Tibial nerve (tissue), 4 donors: ENCODE measurements around the gene CDH4. TPM values are rescaled to one million over a fixed set of nuclear protein-coding genes. Genes with fewer than 3 reads are reported as not detected.

Experiments
- DNase-seq, 2 donors: peaks; one replicate each; pipeline ENCODE4 v3.0.0-alpha.2; 2019; ENCODE audit warnings: low spot score in 2 of 2
- H3K27ac ChIP-seq, 4 donors: fragments of 200-600 bp; sonication (generic) in 3 of 4; one replicate each; pipeline ENCODE4 v1.5.1; 2017 to 2019; ENCODE audit warnings: mild to moderate bottlenecking in 1 of 4
- H3K27me3 ChIP-seq, 2 donors: fragments of 200-600 bp; sonication (generic) in 1 of 2; one replicate each; pipeline versions ENCODE4 v1.5.1 to v1.6.0; 2017 to 2019
- H3K36me3 ChIP-seq, 3 donors: fragments of 200-600 bp; sonication (generic); one replicate each; pipeline ENCODE4 v1.5.1; 2018 to 2019
- H3K4me1 ChIP-seq, 4 donors: fragments of 200-600 bp; sonication (generic) in 3 of 4; one replicate each; pipeline ENCODE4 v1.5.1; 2017 to 2019
- H3K4me3 ChIP-seq, 4 donors: fragments of 200-600 bp; sonication (generic) in 3 of 4; one replicate each; pipeline ENCODE4 v1.5.1; 2017 to 2019; ENCODE audit warnings: mild to moderate bottlenecking in 1 of 4, moderate library complexity in 1 of 4
- H3K9me3 ChIP-seq, 4 donors: fragments of 200-600 bp; sonication (generic) in 3 of 4; one replicate each; pipeline ENCODE4 v1.5.1; 2017 to 2019
- CTCF ChIP-seq, 5 experiments: fragments of 200-600 bp in 3 of 5; fragments of 450-650 bp in 2 of 5; sonication (generic) in 3 of 5; IDR thresholded peaks; one replicate each; pipeline ENCODE4 v1.5.1; 2016 to 2019; ENCODE audit warnings: antibody characterized with exemption in 5 of 5, mild to moderate bottlenecking in 3 of 5, moderate library complexity in 2 of 5
- EP300 ChIP-seq, 2 donors: sonication (generic); formaldehyde crosslinking; IDR thresholded peaks; one replicate each; pipeline ENCODE4 v1.6.1; 2017; ENCODE audit warnings: antibody characterized with exemption in 2 of 2, mild to moderate bottlenecking in 1 of 2
- POLR2A ChIP-seq, 2 donors: fragments of 450-650 bp; IDR thresholded peaks; one replicate each; pipeline ENCODE4 v1.6.1; 2017; ENCODE audit warnings: antibody characterized with exemption in 2 of 2, mild to moderate bottlenecking in 2 of 2, moderate library complexity in 2 of 2
- WGBS, 2 donors: methylation state at CpG; one replicate each; pipeline ENCODE4 v1.1.5; 2018; 5-methylcytosine and 5-hydroxymethylcytosine counted together
- total RNA-seq, 4 donors: library from RNA; depleted of rRNA; stranded (reverse); fragments of >200 nt; gene quantifications; one replicate each; pipeline ENCODE4 v1.1.0, GENCODE V29; 2016

CDH4 gene
- total RNA-seq, 4 donors from 2014 or later, result 0.78 to 2.3 (median 1.0) TPM

GRCh38 chr20:61667056-61667792 lies 415.2 kb downstream of the CDH4 start:
- 88% methylated on average over 19 to 20 of the region's 20 CpGs for WGBS, 2 donors
- no peak for DNase-seq
- no peaks in the 10 kb centered on the region for H3K36me3 ChIP-seq
- H3K27me3 ChIP-seq, result no peaks in the 10 kb centered on the region
- H3K4me1 ChIP-seq, result no peaks in the 10 kb centered on the region
- peaks cover 0 to 3% (median 0%) of the 10 kb centered on the region in 4 donors for H3K9me3 ChIP-seq
- no peak overlapping the region for H3K27ac ChIP-seq
- no peak for TF ChIP-seq EP300 (IDR thresholded peaks at IDR 0.05)
- TF ChIP-seq POLR2A (IDR thresholded peaks at IDR 0.05), result no peak
- no peak for TF ChIP-seq CTCF (IDR thresholded peaks at IDR 0.05)
- H3K4me3 ChIP-seq, result no peak overlapping the region

GRCh38 chr20:61668065-61668650 lies 416.1 kb downstream of the CDH4 start:
- no peaks in the 10 kb centered on the region for H3K36me3 ChIP-seq
- H3K4me1 ChIP-seq, result no peaks in the 10 kb centered on the region
- WGBS, 2 donors, result 52 to 67% methylated on average over 6 to 9 of the region's 9 CpGs
- no peaks in the 10 kb centered on the region for H3K27me3 ChIP-seq
- H3K9me3 ChIP-seq, result peaks cover 0 to 3% (median 0%) of the 10 kb centered on the region in 4 donors
- H3K27ac ChIP-seq, result no peak overlapping the region
- H3K4me3 ChIP-seq, result no peak overlapping the region
- TF ChIP-seq CTCF (IDR thresholded peaks at IDR 0.05), result no peak
- TF ChIP-seq POLR2A (IDR thresholded peaks at IDR 0.05), result no peak
- no peak for TF ChIP-seq EP300 (IDR thresholded peaks at IDR 0.05)
- DNase-seq, result no peak

- WGBS, 2 donors, result 93 to 94% methylated on average over 20 of the region's 20 CpGs
- no peak overlapping the region for H3K27ac ChIP-seq
- no peak for TF ChIP-seq POLR2A (IDR thresholded peaks at IDR 0.05)
- TF ChIP-seq CTCF (IDR thresholded peaks at IDR 0.05), result no peak
- no peak for TF ChIP-seq EP300 (IDR thresholded peaks at IDR 0.05)
- no peaks in the 10 kb centered on the region for H3K27me3 ChIP-seq
- peaks cover 0 to 3% (median 0%) of the 10 kb centered on the region in 4 donors for H3K9me3 ChIP-seq
- H3K4me3 ChIP-seq, result no peak overlapping the region
- no peaks in the 10 kb centered on the region for H3K36me3 ChIP-seq
- no peak for DNase-seq
- no peaks in the 10 kb centered on the region for H3K4me1 ChIP-seq
These were observed 416.9 kb downstream of the CDH4 start for GRCh38 chr20:61668771-61669503.

GRCh38 chr20:61670274-61670673 lies 418.2 kb downstream of the CDH4 start:
- peaks cover 0 to 3% (median 0%) of the 10 kb centered on the region in 4 donors for H3K9me3 ChIP-seq
- TF ChIP-seq POLR2A (IDR thresholded peaks at IDR 0.05) (no peak), CTCF (IDR thresholded peaks at IDR 0.05) (no peak), EP300 (IDR thresholded peaks at IDR 0.05) (no peak)
- WGBS, 2 donors, result 35 to 50% methylated on average over 3 of the region's 3 CpGs
- H3K27ac ChIP-seq, result no peak overlapping the region
- H3K36me3 ChIP-seq, result no peaks in the 10 kb centered on the region
- H3K27me3 ChIP-seq, result no peaks in the 10 kb centered on the region
- H3K4me3 ChIP-seq, result no peak overlapping the region
- DNase-seq, result no peak
- H3K4me1 ChIP-seq, result no peaks in the 10 kb centered on the region

- WGBS, 2 donors, result 97 to 99% methylated on average over 3 of the region's 3 CpGs
- no peaks in the 10 kb centered on the region for H3K36me3 ChIP-seq
- no peak for DNase-seq
- no peaks in the 10 kb centered on the region for H3K27me3 ChIP-seq
- H3K27ac ChIP-seq, result no peak overlapping the region
- TF ChIP-seq POLR2A (IDR thresholded peaks at IDR 0.05) (no peak), CTCF (IDR thresholded peaks at IDR 0.05) (no peak), EP300 (IDR thresholded peaks at IDR 0.05) (no peak)
- no peaks in the 10 kb centered on the region for H3K4me1 ChIP-seq
- H3K9me3 ChIP-seq, result peaks cover 0 to 3% (median 0%) of the 10 kb centered on the region in 4 donors
- no peak overlapping the region for H3K4me3 ChIP-seq
These were observed 419.5 kb downstream of the CDH4 start for GRCh38 chr20:61671559-61671958.
